Right lobe of liver (tissue), 4 donors: Measurements from ENCODE around the gene TXNDC8.

Source experiments
- CTCF ChIP-seq, 4 donors: fragments of 200-600 bp in 3 of 4; fragments of 450-650 bp in 1 of 4; IDR thresholded peaks; one replicate each; pipeline versions ENCODE4 v1.5.1 to v1.8.0; 2016 to 2022; ENCODE audit warnings: antibody characterized with exemption in 4 of 4, mild to moderate bottlenecking in 2 of 4
- POLR2A ChIP-seq: fragments of 450-650 bp; IDR thresholded peaks from one replicate; pipeline ENCODE4 v1.6.1; 2017; ENCODE audit warnings: antibody characterized with exemption, mild to moderate bottlenecking
- donor health status: DM: no; HTN: no; CAD: no.
- donor health status: DM: no; HTN: no; CAD: no.
- donor health status: DM: no; HTN: yes; CAD: no.

DNA sequence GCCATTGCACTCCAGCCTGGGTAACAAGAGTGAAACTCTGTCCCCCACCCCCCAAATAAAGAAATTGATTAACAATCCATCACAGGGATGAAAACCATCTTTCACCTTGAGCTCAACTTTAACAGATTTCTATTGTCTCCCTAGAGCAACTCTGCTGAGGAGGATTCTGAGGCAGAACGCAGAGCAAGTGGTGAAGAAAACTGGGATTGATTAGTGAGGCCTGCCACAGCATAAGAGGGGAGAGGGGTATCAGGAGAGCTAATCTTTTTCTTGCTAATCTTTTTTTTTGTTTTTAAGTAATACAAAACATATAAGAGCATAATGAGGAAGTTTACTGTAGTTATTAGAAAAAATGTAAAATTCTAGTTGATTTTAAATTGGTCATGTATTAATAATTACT is 8.9 kb downstream of the TXNDC8 start:
- TF ChIP-seq CTCF (IDR thresholded peaks at IDR 0.05) (no peak), POLR2A (no peak)
